HG02571 (cell line): Measurements from ENCODE around the gene ZNF48.
A peak's percentile ranks its signal among the peaks of the same experiment; 100 is the strongest.

Experiments used
- ATAC-seq: cut with Tn5 transposase; IDR thresholded peaks from one replicate; pipeline ENCODE4 v1.9.1; 2021; ENCODE audit warnings: mild to moderate bottlenecking, moderate library complexity; ENCODE audit not compliant: unreplicated experiment

ZNF48 gene

GRCh38 chr16:30437511-30438046 lies 42.4 kb downstream of the ZNF48 start:
- no peak for ATAC-seq

GRCh38 chr16:30438835-30439234 lies 43.6 kb downstream of the ZNF48 start:
- no peak for ATAC-seq

GRCh38 chr16:30439720-30440348 lies 44.6 kb downstream of the ZNF48 start:
- ATAC-seq, result no peak

- no peak for ATAC-seq
These were observed 48.4 kb downstream of the ZNF48 start for GRCh38 chr16:30443631-30444030.

- peak; percentile 4 for ATAC-seq
These were observed 49.3 kb downstream of the ZNF48 start for GRCh38 chr16:30444231-30445148.

GRCh38 chr16:30445149-30445407 lies 49.9 kb downstream of the ZNF48 start:
- peak; percentile 22 for ATAC-seq

GRCh38 chr16:30445408-30446202 lies 50.4 kb downstream of the ZNF48 start, which contains the start of gene SEPHS2:
SEPHS2 (minus strand) TSS chr16:30445874; CDS start chr16:30445727, 147 bp downstream.
- ATAC-seq, result peak; percentile 71

GRCh38 chr16:30446203-30446595 lies 51.0 kb downstream of the ZNF48 start:
- no peak for ATAC-seq

GRCh38 chr16:30447512-30448226 lies 52.4 kb downstream of the ZNF48 start:
- no peak for ATAC-seq

GRCh38 chr16:30449116-30449435 lies 53.9 kb downstream of the ZNF48 start:
- no peak for ATAC-seq
